LoVo (cell line): Measurements from ENCODE around the gene ZNF440.
"Not testable (repeated sequence)": the region's sequence is repeated elsewhere in the genome, so short reads cannot be mapped to it uniquely, and the experiment has no call there.

Experiments
- DNase-seq: peaks from one replicate; pipeline ENCODE4 v3.0.0-alpha.2; 2016; ENCODE audit warnings: low spot score

The ZNF440 gene

DNA sequence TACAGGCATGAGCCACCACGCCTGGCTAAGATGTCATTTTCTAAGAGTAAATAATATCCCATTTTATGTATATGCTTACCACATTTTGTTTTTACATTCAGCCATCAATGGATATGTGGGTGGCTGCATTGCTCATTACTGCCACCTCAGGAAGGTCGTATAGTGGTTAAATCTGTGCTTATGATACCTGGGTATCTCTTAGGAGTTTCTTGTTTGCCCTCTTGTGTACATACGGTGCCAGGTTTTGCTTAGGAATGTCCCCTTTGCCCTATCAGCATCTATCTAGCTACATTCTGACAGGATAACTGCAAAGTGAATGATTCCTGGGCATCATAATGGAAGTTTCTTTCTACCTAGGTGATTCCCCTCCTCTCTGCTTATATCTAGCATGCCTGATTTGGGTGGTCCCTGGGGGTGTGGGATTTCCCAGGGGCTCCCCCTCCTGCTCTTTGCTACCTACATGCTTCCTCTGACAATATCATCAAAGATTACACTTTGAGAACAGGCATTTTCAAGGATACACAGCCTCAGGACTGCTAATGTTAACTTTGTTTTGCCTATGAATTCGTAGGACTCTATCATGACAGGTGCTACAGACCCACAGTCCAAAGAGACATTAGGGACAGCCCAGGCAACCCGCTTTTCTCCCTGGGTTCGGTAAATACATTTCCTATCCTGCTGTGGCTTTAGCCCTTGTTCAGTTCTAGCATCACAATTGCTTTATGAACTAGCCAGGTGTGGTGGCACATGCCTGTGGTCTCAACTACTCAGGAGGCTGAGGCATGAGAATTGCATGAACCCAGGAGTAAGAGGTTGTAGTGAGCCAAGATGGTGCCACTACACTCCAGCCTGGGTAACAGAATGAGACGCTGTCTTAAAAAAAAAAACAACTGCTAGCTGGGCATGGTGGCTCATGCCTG lies 15.1 kb downstream of the ZNF440 start:
- not testable (repeated sequence) for DNase-seq

GRCh38 chr19:11832253-11832912 lies 18.3 kb downstream of the ZNF440 start:
- no peak for DNase-seq

GRCh38 chr19:11833541-11833940 lies 19.5 kb downstream of the ZNF440 start:
- no peak for DNase-seq

DNA sequence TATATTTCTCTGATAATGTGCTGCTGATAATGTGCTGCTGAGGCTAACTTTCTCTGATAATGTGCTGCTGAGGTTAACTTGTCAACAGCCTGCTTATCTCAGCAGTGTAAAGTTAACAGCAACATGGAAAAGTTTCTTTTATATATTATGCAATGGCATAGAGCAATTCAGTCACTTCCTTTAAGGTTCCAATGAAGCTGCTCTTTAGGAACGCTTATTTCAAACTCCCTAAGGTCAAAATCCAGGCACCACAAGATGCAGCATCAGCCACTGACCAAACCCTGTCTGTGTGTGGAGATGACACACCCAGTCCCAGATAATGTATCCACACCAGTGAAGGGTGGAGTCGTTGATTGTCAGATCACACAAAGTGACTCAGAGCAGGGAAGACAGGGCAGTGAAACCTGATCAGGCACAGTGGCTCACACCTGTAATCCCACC lies 21.6 kb downstream of the ZNF440 start:
- DNase-seq, result not testable (repeated sequence)

- no peak for DNase-seq
These were observed 29.6 kb downstream of the ZNF440 start for GRCh38 chr19:11843722-11844121.

DNA sequence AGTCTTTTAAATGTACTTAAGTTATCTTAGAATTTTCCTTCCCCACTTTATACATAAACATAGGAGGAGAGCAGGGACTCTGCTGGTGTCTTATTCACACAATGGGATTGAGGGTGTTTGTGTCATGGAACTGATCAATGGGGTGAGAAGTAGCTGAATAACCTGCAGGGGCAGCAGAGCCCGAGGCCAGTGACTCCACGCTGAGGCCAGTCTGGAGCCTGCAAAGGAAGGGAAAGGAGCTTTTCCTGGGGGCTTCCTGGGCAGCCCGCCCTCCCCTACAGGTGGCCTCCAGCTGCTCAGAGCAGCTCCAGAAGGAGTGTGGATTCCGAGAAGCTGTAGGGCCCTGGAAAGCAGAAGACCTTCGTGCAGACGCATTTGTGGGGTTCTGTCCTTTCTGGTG lies 33.5 kb downstream of the ZNF440 start:
- DNase-seq, result not testable (repeated sequence)

DNA sequence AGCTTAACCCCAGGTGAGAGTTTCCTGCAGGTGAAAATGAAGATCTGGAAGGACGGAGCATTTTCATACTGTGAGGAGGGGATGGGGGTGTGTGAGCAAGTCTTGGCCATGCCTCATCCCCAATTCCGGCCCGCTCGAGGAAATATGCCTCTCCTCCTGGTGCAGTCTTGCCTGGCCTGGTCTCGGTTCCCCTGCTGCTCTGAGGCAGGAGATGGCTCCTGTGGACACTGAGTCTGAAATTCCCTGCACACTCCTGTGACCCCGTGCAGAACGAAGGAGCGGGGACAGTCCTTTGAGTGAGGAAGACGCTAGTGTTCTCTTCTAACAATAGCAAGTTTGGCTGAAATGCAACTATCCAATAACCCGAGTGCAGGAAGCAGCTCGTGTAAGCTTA lies 34.1 kb downstream of the ZNF440 start:
- DNase-seq, result no peak

DNA sequence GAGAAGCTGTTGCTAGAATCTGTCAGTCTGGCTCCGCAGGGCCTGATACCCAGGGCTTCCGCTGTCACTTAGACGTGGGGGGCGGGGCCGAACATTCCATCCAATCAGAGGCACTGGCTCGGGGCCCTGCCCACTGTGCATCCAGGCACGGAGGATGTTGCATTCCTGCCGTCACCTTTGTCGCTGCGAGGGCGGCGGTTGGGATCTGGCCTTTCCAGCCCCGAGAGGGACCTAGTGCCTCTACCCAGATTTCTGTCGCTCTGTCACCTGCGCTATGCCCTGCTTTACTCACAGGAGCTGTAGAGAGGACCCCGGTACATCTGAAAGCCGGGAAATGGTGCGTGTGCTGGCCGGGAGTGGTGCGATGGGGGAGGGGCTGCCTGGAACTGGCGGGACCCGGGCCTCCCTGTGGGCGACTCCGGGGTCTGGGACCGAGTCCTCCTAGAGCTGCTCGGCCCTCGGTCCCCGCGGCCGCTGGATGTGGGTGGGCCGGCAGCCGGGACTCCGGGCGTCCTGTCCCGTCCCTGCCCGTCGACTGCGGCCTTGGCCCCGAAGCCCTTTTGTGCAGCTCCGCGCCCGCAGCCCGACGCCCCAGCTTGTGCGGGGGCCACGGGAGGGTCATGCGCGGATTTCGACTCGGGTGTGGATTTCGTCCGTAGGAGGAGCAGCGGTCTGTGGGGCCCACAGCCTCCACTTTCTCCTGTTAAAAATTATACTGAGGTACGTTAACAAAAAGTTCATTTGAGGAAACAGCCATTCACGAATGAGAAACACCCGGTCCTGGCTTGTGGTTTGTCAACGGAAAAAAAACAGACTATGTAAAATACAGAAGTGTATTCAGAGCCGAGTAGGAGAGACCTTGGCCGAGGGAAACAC lies 34.8 kb downstream of the ZNF440 start, which contains the start of gene ZNF439:
Gene ZNF439 (plus strand): TSS at position 133 of the 876 bp plus-strand sequence. CDS start 142 bp downstream, at position 275.
- DNase-seq, result no peak

DNA sequence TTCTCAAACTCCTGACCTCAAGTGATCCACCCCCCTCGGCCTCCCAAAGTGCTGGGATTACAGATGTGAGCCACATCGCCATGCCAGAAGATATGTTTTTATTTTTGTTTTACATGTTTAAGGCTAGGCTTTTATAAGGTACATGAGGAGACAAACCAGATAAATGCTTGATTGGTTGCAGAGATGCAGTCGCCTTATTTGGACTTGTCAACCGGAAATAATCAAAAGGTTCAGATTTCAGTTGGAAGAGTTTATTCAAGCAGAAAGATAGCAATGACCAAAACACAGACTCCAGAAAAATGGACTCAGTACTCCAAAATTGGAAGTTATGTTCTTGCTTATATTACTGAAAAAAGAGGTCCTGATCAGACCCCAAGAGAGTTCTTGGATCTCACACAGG lies 36.2 kb downstream of the ZNF440 start:
- DNase-seq, result not testable (repeated sequence)

- no peak for DNase-seq
These were observed 39.3 kb downstream of the ZNF440 start for GRCh38 chr19:11853358-11853757.

DNA sequence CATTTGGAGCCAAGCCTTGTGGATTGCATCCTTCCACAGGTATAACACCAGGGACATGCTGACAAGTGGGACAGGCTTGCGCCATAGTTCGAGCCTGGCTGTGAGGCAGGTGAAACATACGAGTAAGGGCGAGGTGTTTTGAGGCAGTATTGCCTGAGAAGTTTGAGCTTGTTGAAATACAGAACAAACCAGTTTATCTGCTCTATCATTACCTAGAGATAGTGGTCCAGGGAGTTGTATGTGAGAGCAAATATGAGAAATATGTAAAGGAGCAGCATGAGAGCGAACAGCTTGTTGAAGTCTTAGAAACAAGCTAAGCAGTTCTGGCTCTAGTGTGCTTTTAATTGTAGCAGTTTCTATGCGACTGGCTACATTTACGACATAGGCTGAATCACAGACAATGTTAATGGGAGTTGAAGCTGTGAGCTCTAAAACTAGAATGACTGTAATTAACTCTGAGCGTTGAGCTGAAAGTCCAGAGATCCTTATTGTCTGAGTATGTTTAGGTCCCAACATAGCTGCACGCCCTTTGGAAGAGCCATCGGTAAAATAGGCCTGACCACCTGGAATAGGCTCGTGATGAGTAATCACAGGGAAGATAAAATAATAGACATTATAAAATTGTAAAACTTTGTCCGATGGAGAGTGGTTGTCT lies 42.6 kb downstream of the ZNF440 start:
- DNase-seq, result no peak

- no peak for DNase-seq
These were observed 46.6 kb downstream of the ZNF440 start for GRCh38 chr19:11860721-11861120.

GRCh38 chr19:11861301-11861700 lies 47.2 kb downstream of the ZNF440 start:
- no peak for DNase-seq

GRCh38 chr19:11867766-11868165 lies 53.7 kb downstream of the ZNF440 start:
- DNase-seq, result not testable (repeated sequence)

DNA sequence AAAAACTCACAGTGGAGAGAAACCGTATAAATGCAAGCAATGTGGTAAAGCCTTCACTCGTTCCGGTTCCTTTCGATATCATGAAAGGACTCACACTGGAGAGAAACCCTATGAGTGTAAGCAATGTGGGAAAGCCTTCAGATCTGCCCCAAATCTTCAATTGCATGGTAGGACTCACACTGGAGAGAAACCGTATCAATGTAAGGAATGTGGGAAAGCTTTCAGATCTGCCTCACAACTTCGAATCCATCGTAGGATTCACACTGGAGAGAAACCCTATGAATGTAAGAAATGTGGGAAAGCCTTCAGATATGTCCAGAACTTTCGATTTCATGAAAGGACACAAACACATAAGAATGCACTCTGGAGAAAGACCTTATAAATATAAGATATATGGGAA lies 54.1 kb downstream of the ZNF440 start:
- no peak for DNase-seq

DNA sequence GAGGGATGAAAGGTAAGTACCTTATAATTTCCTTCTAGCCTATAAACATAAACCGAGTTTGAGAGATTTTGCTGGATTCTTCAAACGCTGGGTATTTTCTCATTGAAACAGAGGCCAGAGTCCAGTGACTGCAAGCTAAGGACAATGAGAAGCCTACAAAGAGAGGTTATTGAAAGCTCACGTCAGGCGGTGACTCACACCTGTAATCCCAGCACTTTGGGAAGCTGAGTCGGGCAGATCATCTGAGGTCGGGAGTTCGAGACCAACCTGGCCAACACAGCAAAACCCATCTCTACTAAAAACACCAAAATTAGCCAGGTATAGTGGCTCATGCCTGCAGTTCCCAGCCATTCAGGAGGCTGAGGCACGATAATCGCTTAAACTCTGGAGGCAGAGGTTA lies 58.6 kb downstream of the ZNF440 start:
- DNase-seq, result no peak

- DNase-seq, result no peak
These were observed 59.7 kb downstream of the ZNF440 start for GRCh38 chr19:11873762-11874161.

DNA sequence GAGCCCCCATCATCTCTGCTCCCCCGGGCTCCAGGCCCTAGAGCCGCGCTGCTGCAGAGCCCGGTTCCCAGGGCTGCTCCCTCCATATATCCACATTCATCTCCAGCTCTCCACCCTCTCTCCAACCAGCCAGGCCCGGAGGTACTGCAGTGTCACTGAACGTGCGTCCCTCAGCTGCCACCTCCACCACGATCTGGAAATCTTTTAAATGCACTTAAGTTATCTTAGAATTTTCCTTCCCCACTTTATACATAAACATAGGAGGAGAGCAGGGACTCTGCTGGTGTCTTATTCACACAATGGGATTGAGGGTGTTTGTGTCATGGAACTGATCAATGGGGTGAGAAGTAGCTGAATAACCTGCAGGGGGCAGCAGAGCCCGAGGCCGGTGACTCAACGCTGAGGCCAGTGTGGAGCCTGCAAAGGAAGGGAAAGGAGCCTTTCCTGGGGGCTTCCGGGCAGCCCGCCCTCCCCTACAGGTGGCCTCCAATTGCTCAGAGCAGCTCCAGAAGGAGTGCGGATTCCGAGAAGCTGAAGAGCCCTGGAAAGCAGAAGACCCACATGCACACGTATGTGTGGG lies 65.7 kb downstream of the ZNF440 start:
- not testable (repeated sequence) for DNase-seq

- no peak for DNase-seq
These were observed 66.5 kb downstream of the ZNF440 start for GRCh38 chr19:11880598-11880997.

GRCh38 chr19:11881151-11881800 lies 67.2 kb downstream of the ZNF440 start:
- DNase-seq, result peak; percentile 61

DNA sequence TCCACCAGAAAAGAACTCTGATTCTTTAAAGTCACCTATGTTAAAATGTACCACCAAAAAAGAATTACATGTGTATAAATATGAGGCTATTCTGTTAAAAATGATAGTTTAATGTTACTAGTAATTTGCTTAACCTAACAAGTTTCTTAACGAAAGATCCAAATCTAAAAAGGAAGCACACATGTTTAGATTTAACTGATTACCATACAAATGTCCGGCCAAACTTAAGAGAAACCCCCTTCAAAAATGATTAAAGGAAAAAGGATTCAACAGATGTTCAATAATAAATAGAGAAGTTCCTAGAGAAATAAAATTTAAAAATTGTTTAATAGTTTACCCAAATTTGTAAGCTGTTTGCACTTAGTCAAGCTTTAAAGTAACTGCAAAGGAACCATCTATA lies 68.5 kb downstream of the ZNF440 start:
- no peak for DNase-seq
